Measurements from ENCODE around the gene ZNF263. TPM values are rescaled to one million over a fixed set of nuclear protein-coding genes. Genes with fewer than 3 reads are reported as not detected.
A peak's percentile ranks its signal among the peaks of the same experiment; 100 is the strongest.

ZNF263 gene
- total and polyA plus RNA-seq, 2 of the 13 experiments (the other 11 are each of a cell fraction or from before 2014, with no cell fraction given), result 10.2 to 41.2 TPM

GRCh38 chr16:3282103-3282729, 1.1 kb upstream of the ZNF263 start (continued):
- TF ChIP-seq ZNF318 (CRISPR knock-in tag; IDR thresholded peaks at IDR 0.05) (no peak), MYNN (CRISPR knock-in tag; IDR thresholded peaks at IDR 0.05; ENCODE audit: low read depth) (no peak; the same call in 1 of the 2 replicates), FOXM1 (CRISPR knock-in tag; IDR thresholded peaks at IDR 0.05) (0 out of 2 replicates have a peak, but pooled peaks have one; percentile 18), MAZ (IDR thresholded peaks at IDR 0.05; ENCODE audit: borderline replicate concordance, low read depth, low read length) (peak; percentile 30; the same call in 1 of the 2 replicates), MAZ (CRISPR knock-in tag; IDR thresholded peaks at IDR 0.05; ENCODE audit: low read depth) (no peak), ZNF605 (CRISPR knock-in tag; IDR thresholded peaks at IDR 0.05) (no peak), ZNF230 (CRISPR knock-in tag; IDR thresholded peaks at IDR 0.05) (peak; percentile 22; the same call in 1 of the 2 replicates), MED8 (CRISPR knock-in tag; IDR thresholded peaks at IDR 0.05; ENCODE audit: insufficient replicate concordance) (peak; percentile 57), ZBTB49 (CRISPR knock-in tag; IDR thresholded peaks at IDR 0.05; ENCODE audit: borderline replicate concordance) (no peak), PAF1 (CRISPR knock-in tag; IDR thresholded peaks at IDR 0.05) (no peak), ZNF160 (CRISPR knock-in tag; IDR thresholded peaks at IDR 0.05) (no peak), ERF (CRISPR knock-in tag; IDR thresholded peaks at IDR 0.05) (no peak; the same call in 1 of the 2 replicates), MXD1 (CRISPR knock-in tag; IDR thresholded peaks at IDR 0.05) (no peak), MED1 (CRISPR knock-in tag; IDR thresholded peaks at IDR 0.05) (no peak; the same call in 1 of the 2 replicates), ZIK1 (CRISPR knock-in tag; IDR thresholded peaks at IDR 0.05; ENCODE audit: borderline replicate concordance, low read depth) (0 out of 2 replicates have a peak, but pooled peaks have one; percentile 6), ZNF33B (CRISPR knock-in tag; IDR thresholded peaks at IDR 0.05) (0 out of 2 replicates have a peak, but pooled peaks have one; percentile 25), ZMAT5 (CRISPR knock-in tag; IDR thresholded peaks at IDR 0.05; ENCODE audit: borderline replicate concordance, low read depth) (no peak), MLLT10 (CRISPR knock-in tag; IDR thresholded peaks at IDR 0.05) (no peak), NR2F6 (IDR thresholded peaks at IDR 0.05) (no peak), NR2F6 (CRISPR knock-in tag; IDR thresholded peaks at IDR 0.05) (no peak)

Data from HepG2 (cell line).